T-helper 2 cell (primary cell): ENCODE data around the gene USP51.
"Not testable (repeated sequence)": the region's sequence is repeated elsewhere in the genome, so short reads cannot be mapped to it uniquely, and the experiment has no call there.

ENCODE experiments used
- DNase-seq, 5 experiments: peaks; one replicate each; pipeline versions ENCODE4 v3.0.0 to v3.0.0-alpha.2; 2012 to 2022

USP51 gene

GRCh38 chrX:55464050-55464449 is 25.6 kb downstream of the USP51 start:
- DNase-seq, result not testable (repeated sequence)

GRCh38 chrX:55459926-55460325 is 29.7 kb downstream of the USP51 start:
- not testable (repeated sequence) for DNase-seq

GRCh38 chrX:55459426-55459825 is 30.2 kb downstream of the USP51 start:
- DNase-seq, result not testable (repeated sequence)

- not testable (repeated sequence) for DNase-seq
Observed at GRCh38 chrX:55455708-55456107, 33.9 kb downstream of the USP51 start.

- peak in 1 of 5 experiments; percentile 22 for DNase-seq
Observed at GRCh38 chrX:55452833-55453124, 36.9 kb downstream of the USP51 start.

- peak; percentile 42 to 90 (median 70) for DNase-seq
Observed at GRCh38 chrX:55451990-55452832, 37.4 kb downstream of the USP51 start, which contains the start of gene MAGEH1. MAGEH1 (plus strand) TSS chrX:55452127; CDS start chrX:55452375, 248 bp downstream.

- no peak for DNase-seq
Observed at GRCh38 chrX:55451626-55451989, 38.0 kb downstream of the USP51 start.

- no peak for DNase-seq
Observed at GRCh38 chrX:55451141-55451540, 38.5 kb downstream of the USP51 start.

- DNase-seq, result peak in 1 of 5 experiments; percentile 1
Observed at GRCh38 chrX:55450259-55450658, 39.4 kb downstream of the USP51 start.

- DNase-seq, result not testable (repeated sequence)
Observed at GRCh38 chrX:55443468-55443867, 46.2 kb downstream of the USP51 start.
